Tibial nerve (tissue), 3 donors: ENCODE data around the gene CEP164.

Experiments used
- POLR2A ChIP-seq, 2 donors: fragments of 450-650 bp; IDR thresholded peaks; one replicate each; pipeline ENCODE4 v1.6.1; 2017; ENCODE audit warnings: antibody characterized with exemption in 2 of 2, mild to moderate bottlenecking in 2 of 2, moderate library complexity in 2 of 2
- TF ChIP-seq, protein P1 (sequence below), 5 experiments: fragments of 200-600 bp in 3 of 5; fragments of 450-650 bp in 2 of 5; sonication (generic) in 3 of 5; IDR thresholded peaks; one replicate each; pipeline ENCODE4 v1.5.1; 2016 to 2019; ENCODE audit warnings: antibody characterized with exemption in 5 of 5, mild to moderate bottlenecking in 3 of 5, moderate library complexity in 2 of 5

- TF ChIP-seq, protein P1, sequence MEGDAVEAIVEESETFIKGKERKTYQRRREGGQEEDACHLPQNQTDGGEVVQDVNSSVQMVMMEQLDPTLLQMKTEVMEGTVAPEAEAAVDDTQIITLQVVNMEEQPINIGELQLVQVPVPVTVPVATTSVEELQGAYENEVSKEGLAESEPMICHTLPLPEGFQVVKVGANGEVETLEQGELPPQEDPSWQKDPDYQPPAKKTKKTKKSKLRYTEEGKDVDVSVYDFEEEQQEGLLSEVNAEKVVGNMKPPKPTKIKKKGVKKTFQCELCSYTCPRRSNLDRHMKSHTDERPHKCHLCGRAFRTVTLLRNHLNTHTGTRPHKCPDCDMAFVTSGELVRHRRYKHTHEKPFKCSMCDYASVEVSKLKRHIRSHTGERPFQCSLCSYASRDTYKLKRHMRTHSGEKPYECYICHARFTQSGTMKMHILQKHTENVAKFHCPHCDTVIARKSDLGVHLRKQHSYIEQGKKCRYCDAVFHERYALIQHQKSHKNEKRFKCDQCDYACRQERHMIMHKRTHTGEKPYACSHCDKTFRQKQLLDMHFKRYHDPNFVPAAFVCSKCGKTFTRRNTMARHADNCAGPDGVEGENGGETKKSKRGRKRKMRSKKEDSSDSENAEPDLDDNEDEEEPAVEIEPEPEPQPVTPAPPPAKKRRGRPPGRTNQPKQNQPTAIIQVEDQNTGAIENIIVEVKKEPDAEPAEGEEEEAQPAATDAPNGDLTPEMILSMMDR (IDR thresholded peaks at IDR 0.05), result no peak
- TF ChIP-seq POLR2A (IDR thresholded peaks at IDR 0.05), result no peak
Measured at GRCh38 chr11:117454564-117454917, 126.9 kb downstream of the CEP164 start.
